Breast epithelium (tissue), 3 donors: ENCODE data around the gene ALK.

Experiments used
- CTCF ChIP-seq, 3 donors: fragments of 450-650 bp; IDR thresholded peaks; one replicate each; pipeline ENCODE4 v1.5.1; 2016 to 2017; ENCODE audit warnings: antibody characterized with exemption in 3 of 3, mild to moderate bottlenecking in 3 of 3, moderate library complexity in 3 of 3
- POLR2A ChIP-seq: fragments of 450-650 bp; IDR thresholded peaks from one replicate; pipeline ENCODE4 v1.6.1; 2016; ENCODE audit warnings: antibody characterized with exemption, mild to moderate bottlenecking, moderate library complexity
- POLR2AphosphoS5 ChIP-seq, 3 donors: sonication (generic); formaldehyde crosslinking; IDR thresholded peaks; one replicate each; pipeline ENCODE4 v1.6.1; 2017; ENCODE audit warnings: antibody characterized with exemption in 3 of 3

- no peak for TF ChIP-seq CTCF (IDR thresholded peaks at IDR 0.05)
- TF ChIP-seq POLR2A: no peak
- no peak for TF ChIP-seq POLR2AphosphoS5 (IDR thresholded peaks at IDR 0.05)
These were observed 538.9 kb downstream of the ALK start for GRCh38 chr2:29382486-29382885.
